ENCODE measurements around the gene CAMTA1.

GRCh38 chr1:7497107-7497637 lies 711.9 kb downstream of the CAMTA1 start:
- TF ChIP-seq TAF1 (IDR thresholded peaks at IDR 0.05; ENCODE audit: borderline replicate concordance, low read depth, low read length), result no peak
- TF ChIP-seq, protein P1, sequence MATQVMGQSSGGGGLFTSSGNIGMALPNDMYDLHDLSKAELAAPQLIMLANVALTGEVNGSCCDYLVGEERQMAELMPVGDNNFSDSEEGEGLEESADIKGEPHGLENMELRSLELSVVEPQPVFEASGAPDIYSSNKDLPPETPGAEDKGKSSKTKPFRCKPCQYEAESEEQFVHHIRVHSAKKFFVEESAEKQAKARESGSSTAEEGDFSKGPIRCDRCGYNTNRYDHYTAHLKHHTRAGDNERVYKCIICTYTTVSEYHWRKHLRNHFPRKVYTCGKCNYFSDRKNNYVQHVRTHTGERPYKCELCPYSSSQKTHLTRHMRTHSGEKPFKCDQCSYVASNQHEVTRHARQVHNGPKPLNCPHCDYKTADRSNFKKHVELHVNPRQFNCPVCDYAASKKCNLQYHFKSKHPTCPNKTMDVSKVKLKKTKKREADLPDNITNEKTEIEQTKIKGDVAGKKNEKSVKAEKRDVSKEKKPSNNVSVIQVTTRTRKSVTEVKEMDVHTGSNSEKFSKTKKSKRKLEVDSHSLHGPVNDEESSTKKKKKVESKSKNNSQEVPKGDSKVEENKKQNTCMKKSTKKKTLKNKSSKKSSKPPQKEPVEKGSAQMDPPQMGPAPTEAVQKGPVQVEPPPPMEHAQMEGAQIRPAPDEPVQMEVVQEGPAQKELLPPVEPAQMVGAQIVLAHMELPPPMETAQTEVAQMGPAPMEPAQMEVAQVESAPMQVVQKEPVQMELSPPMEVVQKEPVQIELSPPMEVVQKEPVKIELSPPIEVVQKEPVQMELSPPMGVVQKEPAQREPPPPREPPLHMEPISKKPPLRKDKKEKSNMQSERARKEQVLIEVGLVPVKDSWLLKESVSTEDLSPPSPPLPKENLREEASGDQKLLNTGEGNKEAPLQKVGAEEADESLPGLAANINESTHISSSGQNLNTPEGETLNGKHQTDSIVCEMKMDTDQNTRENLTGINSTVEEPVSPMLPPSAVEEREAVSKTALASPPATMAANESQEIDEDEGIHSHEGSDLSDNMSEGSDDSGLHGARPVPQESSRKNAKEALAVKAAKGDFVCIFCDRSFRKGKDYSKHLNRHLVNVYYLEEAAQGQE (IDR thresholded peaks at IDR 0.05; ENCODE audit: low read depth, low read length), result no peak
- TF ChIP-seq CTCF (IDR thresholded peaks at IDR 0.05), result no peak
- no peak for TF ChIP-seq RAD21 (IDR thresholded peaks at IDR 0.05; ENCODE audit: low read length)
